Measurements from ENCODE around the gene UACA.

Gene UACA

GRCh38 chr15:70658641-70659040 lies 104.7 kb downstream of the UACA start:
- H3K27me3 ChIP-seq = no peaks in the 10 kb centered on the region
- intact Hi-C loops (cut with DNase I; ENCODE audit: low total_unique reads) = loop anchor here (5.0 kb wide), 1 partner anchor 1454 kb away; no protein-coding TSS in a partner anchor
- peaks cover 51 to 57% (median 54%) of the 10 kb centered on the region in 3 donors for H3K36me3 ChIP-seq
- H3K4me1 ChIP-seq = no peaks in the 10 kb centered on the region
- no peak for DNase-seq
- no peak overlapping the region for H3K27ac ChIP-seq
- no peak overlapping the region for H3K4me3 ChIP-seq
- TF ChIP-seq, protein P1, sequence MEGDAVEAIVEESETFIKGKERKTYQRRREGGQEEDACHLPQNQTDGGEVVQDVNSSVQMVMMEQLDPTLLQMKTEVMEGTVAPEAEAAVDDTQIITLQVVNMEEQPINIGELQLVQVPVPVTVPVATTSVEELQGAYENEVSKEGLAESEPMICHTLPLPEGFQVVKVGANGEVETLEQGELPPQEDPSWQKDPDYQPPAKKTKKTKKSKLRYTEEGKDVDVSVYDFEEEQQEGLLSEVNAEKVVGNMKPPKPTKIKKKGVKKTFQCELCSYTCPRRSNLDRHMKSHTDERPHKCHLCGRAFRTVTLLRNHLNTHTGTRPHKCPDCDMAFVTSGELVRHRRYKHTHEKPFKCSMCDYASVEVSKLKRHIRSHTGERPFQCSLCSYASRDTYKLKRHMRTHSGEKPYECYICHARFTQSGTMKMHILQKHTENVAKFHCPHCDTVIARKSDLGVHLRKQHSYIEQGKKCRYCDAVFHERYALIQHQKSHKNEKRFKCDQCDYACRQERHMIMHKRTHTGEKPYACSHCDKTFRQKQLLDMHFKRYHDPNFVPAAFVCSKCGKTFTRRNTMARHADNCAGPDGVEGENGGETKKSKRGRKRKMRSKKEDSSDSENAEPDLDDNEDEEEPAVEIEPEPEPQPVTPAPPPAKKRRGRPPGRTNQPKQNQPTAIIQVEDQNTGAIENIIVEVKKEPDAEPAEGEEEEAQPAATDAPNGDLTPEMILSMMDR (IDR thresholded peaks at IDR 0.05) = no peak
- H3K9me3 ChIP-seq = no peaks in the 10 kb centered on the region

- Histone ChIP-seq H3K36me3 (peaks cover 40 to 53% (median 46%) of the 10 kb centered on the region in 3 donors), H3K27me3 (no peaks in the 10 kb centered on the region), H3K4me1 (no peaks in the 10 kb centered on the region), H3K4me3 (no peak overlapping the region), H3K9me3 (no peaks in the 10 kb centered on the region), H3K27ac (no peak overlapping the region)
- TF ChIP-seq, protein P1 (IDR thresholded peaks at IDR 0.05) = no peak
- DNase-seq = no peak
- intact Hi-C loops (cut with DNase I; ENCODE audit: low total_unique reads) = no loop called here
Measured at GRCh38 chr15:70653426-70653825, 109.9 kb downstream of the UACA start.

DNA sequence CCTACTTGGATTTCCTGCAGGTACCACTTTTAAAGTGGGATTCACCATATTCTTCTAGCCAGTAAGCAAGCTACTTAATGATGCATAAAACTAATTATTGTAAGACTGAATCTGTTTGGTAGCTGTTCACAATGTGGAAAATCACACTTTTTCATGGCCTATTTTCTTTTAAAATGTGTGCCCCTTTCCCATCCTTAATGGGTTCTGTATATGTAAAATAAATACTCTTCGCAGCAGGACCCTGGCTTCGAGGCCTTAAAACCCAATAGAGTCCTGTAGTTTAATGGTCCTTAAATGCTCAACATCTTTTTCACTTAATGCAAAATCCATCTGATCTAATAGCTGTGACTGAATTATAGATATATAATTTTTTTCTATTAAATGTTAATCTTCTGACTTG lies 111.0 kb downstream of the UACA start:
- H3K4me1 ChIP-seq = peaks cover 0 to 2% (median 0%) of the 10 kb centered on the region in 4 donors
- DNase-seq = no peak
- no peak overlapping the region for H3K27ac ChIP-seq
- no peaks in the 10 kb centered on the region for H3K27me3 ChIP-seq
- H3K36me3 ChIP-seq = peaks cover 31 to 43% (median 35%) of the 10 kb centered on the region in 3 donors
- no peak overlapping the region for H3K4me3 ChIP-seq
- TF ChIP-seq, protein P1 (IDR thresholded peaks at IDR 0.05) = no peak
- H3K9me3 ChIP-seq = no peaks in the 10 kb centered on the region
- intact Hi-C loops (cut with DNase I; ENCODE audit: low total_unique reads) = no loop called here

GRCh38 chr15:70651303-70651845 lies 112.0 kb downstream of the UACA start:
- Histone ChIP-seq H3K4me1 (peaks cover 0 to 8% (median 3%) of the 10 kb centered on the region in 4 donors), H3K36me3 (peaks cover 25 to 34% (median 25%) of the 10 kb centered on the region in 3 donors), H3K9me3 (no peaks in the 10 kb centered on the region), H3K4me3 (no peak overlapping the region), H3K27ac (no peak overlapping the region), H3K27me3 (no peaks in the 10 kb centered on the region)
- TF ChIP-seq, protein P1 (IDR thresholded peaks at IDR 0.05) = no peak
- intact Hi-C loops (cut with DNase I; ENCODE audit: low total_unique reads) = no loop called here
- no peak for DNase-seq

DNA sequence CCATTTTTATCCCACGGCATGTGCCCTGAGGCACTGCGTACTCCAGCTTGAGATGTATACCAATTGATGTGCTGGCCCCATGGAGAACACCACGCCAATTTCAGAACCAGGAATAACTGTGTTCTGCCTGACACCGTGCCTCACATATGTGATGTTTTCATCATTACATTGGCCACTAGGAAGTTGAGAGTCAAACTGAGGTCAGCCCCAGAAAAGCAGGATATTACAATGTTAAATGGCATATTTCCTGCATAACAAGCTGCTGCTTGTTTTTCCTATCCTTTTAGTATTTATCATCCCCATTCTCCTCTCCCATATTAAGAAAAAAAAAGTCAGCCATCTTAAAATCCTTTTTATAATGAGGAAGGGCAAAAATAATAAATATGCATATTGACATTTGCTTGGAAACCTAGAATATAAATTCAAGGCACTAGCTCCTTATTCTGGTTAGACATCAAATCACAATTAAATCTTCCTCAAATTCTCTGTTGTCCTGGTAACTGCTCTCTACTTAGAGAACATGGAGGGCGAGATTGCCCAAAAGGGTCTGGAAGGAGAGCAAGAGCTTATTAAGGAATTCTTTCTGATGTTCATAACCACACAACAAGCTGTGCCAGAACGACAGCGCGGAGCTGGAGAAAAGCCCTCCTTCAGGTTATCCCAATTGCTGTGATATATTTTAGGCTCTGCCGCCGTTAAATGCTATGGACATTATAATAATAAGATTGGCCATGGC lies 112.6 kb downstream of the UACA start:
- no peak for DNase-seq
- peaks cover 19 to 29% (median 19%) of the 10 kb centered on the region in 3 donors for H3K36me3 ChIP-seq
- intact Hi-C loops (cut with DNase I; ENCODE audit: low total_unique reads) = no loop called here

More for the DNA sequence above, 112.6 kb downstream of the UACA start:
- H3K4me3 ChIP-seq = no peak overlapping the region
- TF ChIP-seq, protein P1 (IDR thresholded peaks at IDR 0.05) = no peak
- no peaks in the 10 kb centered on the region for H3K9me3 ChIP-seq
- H3K27me3 ChIP-seq = no peaks in the 10 kb centered on the region
- H3K27ac ChIP-seq = no peak overlapping the region
- peaks cover 0 to 8% (median 3%) of the 10 kb centered on the region in 4 donors for H3K4me1 ChIP-seq
